K562 (cell line): ENCODE data around the gene CLDN14. TPM values are rescaled to one million over a fixed set of nuclear protein-coding genes. Genes with fewer than 3 reads are reported as not detected.

Experiments used
- CLOCK ChIP-seq: fragments of 250-450 bp; sonication (Bioruptor Pico); IDR thresholded peaks from 2 replicates; pipeline ENCODE4 v1.4.0; 2020; ENCODE audit warnings: mild to moderate bottlenecking, moderate library complexity, borderline replicate concordance
- E2F1 ChIP-seq: sonication (generic); formaldehyde crosslinking; IDR thresholded peaks from 2 replicates; pipeline ENCODE4 v1.8.1; 2023; ENCODE audit warnings: mild to moderate bottlenecking, missing genetic modification reagents, moderate library complexity
- ELK1 ChIP-seq: sonication (generic); formaldehyde crosslinking; IDR thresholded peaks from 2 replicates; pipeline ENCODE4 v1.8.1; 2022; ENCODE audit warnings: missing genetic modification reagents
- ESRRB ChIP-seq: fragments of 250-450 bp; sonication (Bioruptor Pico); IDR thresholded peaks from 2 replicates; pipeline ENCODE4 v1.5.0; 2020; ENCODE audit warnings: mild to moderate bottlenecking, moderate library complexity, borderline replicate concordance
- HMGN3 ChIP-seq: IDR thresholded peaks from 2 replicates; pipeline ENCODE4 v1.6.1; 2011; ENCODE audit warnings: borderline replicate concordance, low read depth, mild to moderate bottlenecking, mixed read lengths, low read length; ENCODE audit not compliant: insufficient read length; ENCODE audit errors: extremely low read depth
- IRF2 ChIP-seq: sonication (generic); formaldehyde crosslinking; IDR thresholded peaks from 2 replicates; pipeline ENCODE4 v1.8.1; 2022; ENCODE audit warnings: mild to moderate bottlenecking, missing genetic modification reagents
- NFIC ChIP-seq: fragments of 450-650 bp; IDR thresholded peaks from 2 replicates; pipeline ENCODE4 v1.6.1; 2017; ENCODE audit warnings: mild to moderate bottlenecking, inconsistent platforms
- PHB2 ChIP-seq: fragments of 450-650 bp; IDR thresholded peaks from 2 replicates; pipeline ENCODE4 v1.6.1; 2017; ENCODE audit warnings: low read depth
- RBBP5 ChIP-seq: fragments of 200-600 bp; sonication (generic); IDR thresholded peaks from 2 replicates; pipeline ENCODE4 v1.6.1; 2012; ENCODE audit warnings: borderline replicate concordance, mild to moderate bottlenecking, low read length, control low read depth, inconsistent platforms; ENCODE audit not compliant: insufficient read depth, poor library complexity, severe bottlenecking
- RNF219 ChIP-seq: fragments of 250-450 bp; sonication (Bioruptor Pico); IDR thresholded peaks from 2 replicates; pipeline ENCODE4 v1.5.0; 2022; ENCODE audit warnings: mild to moderate bottlenecking
- ZBTB12 ChIP-seq: fragments of 250-450 bp; sonication (Bioruptor Pico); IDR thresholded peaks from 2 replicates; pipeline ENCODE4 v1.4.0; 2020
- ZNF232 ChIP-seq: sonication (generic); formaldehyde crosslinking; IDR thresholded peaks from 2 replicates; pipeline ENCODE4 v1.8.0; 2022; ENCODE audit warnings: mild to moderate bottlenecking, missing genetic modification reagents
- ZNF609 ChIP-seq: sonication (generic); formaldehyde crosslinking; IDR thresholded peaks from 2 replicates; pipeline ENCODE4 v1.8.1; 2023; ENCODE audit warnings: missing genetic modification reagents, mild to moderate bottlenecking, borderline replicate concordance
- polyA plus RNA-seq, 8 experiments: library from polyadenylated mRNA; depleted of rRNA in 4 of 8; stranded (reverse) in 5 of 8; unstranded in 3 of 8; fragments of >200 nt; fragmentation: Nextera tagmentation in 2 of 8; fragmentation: Illumina TruSeq in 1 of 8; extraction: Ambion mirVana in 2 of 8; extraction: Trizol in 1 of 8; gene quantifications; 2 replicates each; pipeline versions ENCODE4 v1.2.1 to v1.2.3, GENCODE V29; 2011 to 2014; ENCODE audit warnings: inconsistent platforms in 1 of 8, missing spikeins in 1 of 8
- total RNA-seq, 7 experiments: library from RNA; depleted of rRNA in 6 of 7; stranded (reverse); fragments of >200 nt in 6 of 7; fragmentation: Illumina TruSeq in 2 of 7; extraction: Trizol in 2 of 7; gene quantifications; 2 replicates each; pipeline versions ENCODE4 v1.2.1 to v1.2.3, GENCODE V29; 2011 to 2021; ENCODE audit warnings: low replicate concordance in 1 of 7

Gene CLDN14
- total and polyA plus RNA-seq, 9 of the 15 experiments (the other 6 are each of a cell fraction or from before 2014, with no cell fraction given), result not detected

GRCh38 chr21:36429947-36430546 is 49.9 kb downstream of the CLDN14 start (continued):
- no peak for TF ChIP-seq ZNF609
- no peak for TF ChIP-seq E2F1
- no peak for TF ChIP-seq ELK1 (CRISPR knock-in tag)
- peak; percentile 50; the same call in 1 of the 2 replicates for TF ChIP-seq ZBTB12 (CRISPR knock-in tag)
- peak; percentile 92 for TF ChIP-seq NFIC
- no peak for TF ChIP-seq RNF219 (CRISPR knock-in tag)
- peak; percentile 97 for TF ChIP-seq HMGN3
- no peak for TF ChIP-seq ESRRB
- no peak for TF ChIP-seq IRF2 (CRISPR knock-in tag)
- peak; percentile 73 for TF ChIP-seq PHB2
- TF ChIP-seq RBBP5, result peak; percentile 66
- TF ChIP-seq ZNF232, result no peak
- TF ChIP-seq CLOCK, result no peak
